Rectal smooth muscle tissue (tissue), 1 donor: ENCODE data around the gene ADAMTS14.

ENCODE experiments used
- H3K27ac ChIP-seq: one replicate; pipeline ENCODE4 v1.7.0; 2013; ENCODE audit warnings: low read depth, low read length, inconsistent platforms
- H3K27me3 ChIP-seq: one replicate; pipeline ENCODE4 v1.7.0; 2013; ENCODE audit warnings: low read length; ENCODE audit not compliant: control insufficient read depth, insufficient read depth
- H3K36me3 ChIP-seq: one replicate; pipeline ENCODE4 v1.7.0; 2013; ENCODE audit warnings: low read length; ENCODE audit not compliant: control insufficient read depth, insufficient read depth
- H3K4me1 ChIP-seq: one replicate; pipeline ENCODE4 v1.7.0; 2013; ENCODE audit warnings: low read length; ENCODE audit not compliant: control insufficient read depth, insufficient read depth
- H3K4me3 ChIP-seq: one replicate; pipeline ENCODE4 v1.7.0; 2013; ENCODE audit warnings: low read length
- H3K9ac ChIP-seq: one replicate; pipeline ENCODE4 v1.7.0; 2013; ENCODE audit warnings: low read length

The ADAMTS14 gene

GRCh38 chr10:70680899-70681730 is 8.8 kb downstream of the ADAMTS14 start:
- Histone ChIP-seq H3K27ac (no peak overlapping the region), H3K4me3 (no peak overlapping the region), H3K4me1 (no peaks in the 10 kb centered on the region), H3K36me3 (no peaks in the 10 kb centered on the region), H3K9ac (no peak overlapping the region), H3K27me3 (peaks cover 3% of the 10 kb centered on the region)

GRCh38 chr10:70681731-70682005 is 9.4 kb downstream of the ADAMTS14 start:
- Histone ChIP-seq H3K4me3 (no peak overlapping the region), H3K27me3 (peaks cover 3% of the 10 kb centered on the region), H3K9ac (no peak overlapping the region), H3K36me3 (no peaks in the 10 kb centered on the region), H3K4me1 (no peaks in the 10 kb centered on the region), H3K27ac (no peak overlapping the region)

- no peak overlapping the region for H3K9ac ChIP-seq
- no peak overlapping the region for H3K4me3 ChIP-seq
- no peaks in the 10 kb centered on the region for H3K36me3 ChIP-seq
- H3K27ac ChIP-seq = no peak overlapping the region
- H3K4me1 ChIP-seq = no peaks in the 10 kb centered on the region
- H3K27me3 ChIP-seq = peaks cover 3% of the 10 kb centered on the region
These were observed 10.8 kb downstream of the ADAMTS14 start for GRCh38 chr10:70682920-70683600.

GRCh38 chr10:70683601-70683934 is 11.3 kb downstream of the ADAMTS14 start:
- Histone ChIP-seq H3K27me3 (peaks cover 3% of the 10 kb centered on the region), H3K27ac (no peak overlapping the region), H3K4me3 (no peak overlapping the region), H3K4me1 (no peaks in the 10 kb centered on the region), H3K9ac (no peak overlapping the region), H3K36me3 (no peaks in the 10 kb centered on the region)

GRCh38 chr10:70683940-70684339 is 11.6 kb downstream of the ADAMTS14 start:
- H3K4me1 ChIP-seq = no peaks in the 10 kb centered on the region
- peaks cover 3% of the 10 kb centered on the region for H3K27me3 ChIP-seq
- H3K9ac ChIP-seq = no peak overlapping the region
- no peak overlapping the region for H3K27ac ChIP-seq
- no peaks in the 10 kb centered on the region for H3K36me3 ChIP-seq
- no peak overlapping the region for H3K4me3 ChIP-seq

- H3K4me1 ChIP-seq = no peaks in the 10 kb centered on the region
These were observed 12.1 kb downstream of the ADAMTS14 start for GRCh38 chr10:70684374-70684773.

GRCh38 chr10:70684839-70685454 is 12.6 kb downstream of the ADAMTS14 start:
- no peak overlapping the region for H3K4me3 ChIP-seq
- no peaks in the 10 kb centered on the region for H3K4me1 ChIP-seq
- no peak overlapping the region for H3K27ac ChIP-seq
- no peak overlapping the region for H3K9ac ChIP-seq
- H3K27me3 ChIP-seq = peaks cover 3% of the 10 kb centered on the region
- no peaks in the 10 kb centered on the region for H3K36me3 ChIP-seq

More at GRCh38 chr10:70684374-70684773, 12.1 kb downstream of the ADAMTS14 start:
- Histone ChIP-seq H3K27ac (no peak overlapping the region), H3K9ac (no peak overlapping the region), H3K36me3 (no peaks in the 10 kb centered on the region), H3K4me3 (no peak overlapping the region), H3K27me3 (peaks cover 3% of the 10 kb centered on the region)

GRCh38 chr10:70685455-70685911 is 13.2 kb downstream of the ADAMTS14 start:
- Histone ChIP-seq H3K9ac (no peak overlapping the region), H3K4me1 (no peaks in the 10 kb centered on the region), H3K4me3 (no peak overlapping the region), H3K27me3 (peaks cover 3% of the 10 kb centered on the region), H3K27ac (no peak overlapping the region), H3K36me3 (no peaks in the 10 kb centered on the region)

GRCh38 chr10:70688828-70689227 is 16.5 kb downstream of the ADAMTS14 start:
- H3K27ac ChIP-seq = no peak overlapping the region
- no peak overlapping the region for H3K4me3 ChIP-seq
- no peaks in the 10 kb centered on the region for H3K27me3 ChIP-seq
- H3K4me1 ChIP-seq = no peaks in the 10 kb centered on the region
- no peaks in the 10 kb centered on the region for H3K36me3 ChIP-seq
- H3K9ac ChIP-seq = no peak overlapping the region

- H3K36me3 ChIP-seq = no peaks in the 10 kb centered on the region
- H3K4me3 ChIP-seq = no peak overlapping the region
- no peak overlapping the region for H3K27ac ChIP-seq
- H3K4me1 ChIP-seq = no peaks in the 10 kb centered on the region
- no peaks in the 10 kb centered on the region for H3K27me3 ChIP-seq
- no peak overlapping the region for H3K9ac ChIP-seq
These were observed 17.4 kb downstream of the ADAMTS14 start for GRCh38 chr10:70689661-70690060.

GRCh38 chr10:70690589-70690988 is 18.3 kb downstream of the ADAMTS14 start:
- Histone ChIP-seq H3K4me1 (peaks cover 4% of the 10 kb centered on the region), H3K27ac (no peak overlapping the region)

GRCh38 chr10:70691611-70692010 is 19.3 kb downstream of the ADAMTS14 start:
- Histone ChIP-seq H3K4me1 (peaks cover 5% of the 10 kb centered on the region), H3K27me3 (no peaks in the 10 kb centered on the region), H3K9ac (no peak overlapping the region), H3K27ac (no peak overlapping the region), H3K4me3 (no peak overlapping the region), H3K36me3 (no peaks in the 10 kb centered on the region)

More at GRCh38 chr10:70690589-70690988, 18.3 kb downstream of the ADAMTS14 start:
- Histone ChIP-seq H3K4me3 (no peak overlapping the region), H3K36me3 (no peaks in the 10 kb centered on the region), H3K9ac (no peak overlapping the region), H3K27me3 (no peaks in the 10 kb centered on the region)
